ENCODE results near the gene ELMO2.

DNA sequence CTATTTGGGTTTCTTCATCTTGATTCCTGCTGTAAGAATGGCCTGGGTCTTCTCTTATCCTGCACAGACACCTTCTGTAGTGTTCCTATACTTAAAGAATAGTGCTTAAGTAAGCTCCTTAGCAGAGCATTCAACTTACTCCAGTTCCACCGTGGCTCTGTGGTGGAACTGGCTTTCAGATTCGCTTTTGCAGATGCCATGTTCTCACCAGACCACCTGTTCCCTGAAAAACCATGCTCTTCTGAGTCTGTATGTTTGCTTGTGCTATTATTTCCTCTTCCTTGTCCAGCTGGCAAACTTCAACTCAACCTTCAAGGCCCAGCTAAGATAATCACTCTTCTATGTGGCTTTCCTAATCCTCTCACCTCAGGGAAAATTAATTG is 4.9 kb downstream of the ELMO2 start:
- TF ChIP-seq, protein P1, sequence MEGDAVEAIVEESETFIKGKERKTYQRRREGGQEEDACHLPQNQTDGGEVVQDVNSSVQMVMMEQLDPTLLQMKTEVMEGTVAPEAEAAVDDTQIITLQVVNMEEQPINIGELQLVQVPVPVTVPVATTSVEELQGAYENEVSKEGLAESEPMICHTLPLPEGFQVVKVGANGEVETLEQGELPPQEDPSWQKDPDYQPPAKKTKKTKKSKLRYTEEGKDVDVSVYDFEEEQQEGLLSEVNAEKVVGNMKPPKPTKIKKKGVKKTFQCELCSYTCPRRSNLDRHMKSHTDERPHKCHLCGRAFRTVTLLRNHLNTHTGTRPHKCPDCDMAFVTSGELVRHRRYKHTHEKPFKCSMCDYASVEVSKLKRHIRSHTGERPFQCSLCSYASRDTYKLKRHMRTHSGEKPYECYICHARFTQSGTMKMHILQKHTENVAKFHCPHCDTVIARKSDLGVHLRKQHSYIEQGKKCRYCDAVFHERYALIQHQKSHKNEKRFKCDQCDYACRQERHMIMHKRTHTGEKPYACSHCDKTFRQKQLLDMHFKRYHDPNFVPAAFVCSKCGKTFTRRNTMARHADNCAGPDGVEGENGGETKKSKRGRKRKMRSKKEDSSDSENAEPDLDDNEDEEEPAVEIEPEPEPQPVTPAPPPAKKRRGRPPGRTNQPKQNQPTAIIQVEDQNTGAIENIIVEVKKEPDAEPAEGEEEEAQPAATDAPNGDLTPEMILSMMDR (conservative IDR thresholded peaks at IDR 0.05 in 1 of 2, IDR thresholded peaks at IDR 0.05 in 1 of 2; ENCODE audit: extremely low read depth in 1 of 2, insufficient read depth in 1 of 2, low read depth in 1 of 2, low read length in 2 of 2) = no peak
- TF ChIP-seq EZH2 (IDR thresholded peaks at IDR 0.05; ENCODE audit: borderline replicate concordance, low read length) = no peak
